ENCODE results near the gene DDA1.
"Not testable (repeated sequence)": the region's sequence is repeated elsewhere in the genome, so short reads cannot be mapped to it uniquely, and the experiment has no call there.

Gene DDA1

DNA sequence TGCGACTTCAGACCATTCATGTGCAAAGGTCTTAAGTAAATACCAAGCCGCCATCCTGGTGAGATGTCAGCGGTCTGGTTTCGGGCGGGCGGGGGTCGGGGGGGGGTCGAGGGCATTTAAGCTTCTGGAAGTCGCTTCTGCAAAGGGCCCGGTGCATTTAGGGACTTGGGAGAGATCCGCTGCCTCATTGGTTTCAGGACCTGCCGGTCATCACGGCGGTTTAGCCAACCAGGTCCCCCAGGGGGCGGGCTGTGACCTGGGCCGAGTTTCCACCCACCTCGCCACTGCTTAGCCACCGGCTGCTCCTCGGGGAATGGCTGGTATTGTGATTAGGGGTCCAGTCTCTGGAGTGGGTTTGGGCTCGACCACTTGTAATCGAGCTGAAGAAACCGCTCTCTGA, 19.9 kb upstream of the DDA1 start:
- DNase-seq (ENCODE audit: low spot score) = peak; percentile 23

DNA sequence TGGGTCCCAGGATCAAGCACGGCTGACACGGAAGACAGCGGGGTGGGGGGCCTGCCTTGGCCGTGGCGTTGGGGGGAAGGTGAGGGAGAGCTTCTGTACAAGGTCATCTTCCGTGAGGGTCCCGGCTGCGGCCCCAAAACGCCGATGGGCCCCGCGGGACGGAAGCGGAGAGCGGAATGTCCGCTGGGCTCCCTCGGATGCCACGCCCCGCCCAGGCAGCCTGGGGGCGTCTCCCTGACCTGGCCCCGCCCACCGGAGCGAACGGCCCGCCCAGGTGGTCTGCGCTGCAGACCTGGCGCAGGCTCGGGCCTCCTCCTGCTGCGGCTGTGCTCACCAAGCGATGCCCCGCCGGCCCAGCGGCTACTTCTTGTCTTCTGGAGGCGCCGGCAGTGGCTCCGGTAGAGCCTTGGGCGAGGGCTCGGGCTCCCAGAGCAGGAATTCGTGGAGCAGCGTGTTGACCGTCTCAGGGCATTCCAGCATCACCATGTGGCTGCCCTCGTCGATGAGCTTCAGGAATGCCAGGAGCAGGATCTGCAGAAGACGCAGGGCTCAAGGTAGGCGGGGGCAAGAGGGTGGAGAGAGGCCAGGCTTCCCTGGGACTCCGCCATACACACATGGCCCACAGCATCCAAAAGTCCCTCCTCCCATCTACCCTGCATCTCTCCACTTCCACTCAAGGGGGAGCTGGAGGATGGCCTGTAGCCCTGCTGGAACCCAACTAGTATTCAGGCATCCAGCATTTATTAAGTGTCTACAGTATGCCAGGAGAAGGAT, 16.9 kb upstream of the DDA1 start:
- peak; percentile 85 for DNase-seq (ENCODE audit: low spot score)

DNA sequence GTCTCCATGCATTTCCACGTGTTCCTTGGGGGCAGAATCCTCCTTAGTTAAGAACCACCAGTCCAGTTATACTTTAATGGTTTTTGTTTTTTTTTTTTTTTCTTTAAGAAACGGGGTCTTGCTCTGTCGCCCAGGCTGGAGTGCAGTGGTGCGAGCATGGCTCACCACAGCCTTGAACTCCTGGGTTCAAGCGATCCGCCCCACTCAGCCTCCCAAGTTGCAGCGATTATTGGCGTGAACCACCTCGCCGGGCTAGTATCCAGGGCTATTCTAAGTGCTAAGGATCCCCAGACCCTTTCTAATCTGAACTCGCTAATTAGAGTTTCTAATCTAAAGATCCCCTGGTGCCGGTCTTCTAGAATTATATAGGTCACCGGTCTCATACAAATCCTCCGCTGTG, 15.8 kb upstream of the DDA1 start:
- no peak for DNase-seq (ENCODE audit: low spot score)

DNA sequence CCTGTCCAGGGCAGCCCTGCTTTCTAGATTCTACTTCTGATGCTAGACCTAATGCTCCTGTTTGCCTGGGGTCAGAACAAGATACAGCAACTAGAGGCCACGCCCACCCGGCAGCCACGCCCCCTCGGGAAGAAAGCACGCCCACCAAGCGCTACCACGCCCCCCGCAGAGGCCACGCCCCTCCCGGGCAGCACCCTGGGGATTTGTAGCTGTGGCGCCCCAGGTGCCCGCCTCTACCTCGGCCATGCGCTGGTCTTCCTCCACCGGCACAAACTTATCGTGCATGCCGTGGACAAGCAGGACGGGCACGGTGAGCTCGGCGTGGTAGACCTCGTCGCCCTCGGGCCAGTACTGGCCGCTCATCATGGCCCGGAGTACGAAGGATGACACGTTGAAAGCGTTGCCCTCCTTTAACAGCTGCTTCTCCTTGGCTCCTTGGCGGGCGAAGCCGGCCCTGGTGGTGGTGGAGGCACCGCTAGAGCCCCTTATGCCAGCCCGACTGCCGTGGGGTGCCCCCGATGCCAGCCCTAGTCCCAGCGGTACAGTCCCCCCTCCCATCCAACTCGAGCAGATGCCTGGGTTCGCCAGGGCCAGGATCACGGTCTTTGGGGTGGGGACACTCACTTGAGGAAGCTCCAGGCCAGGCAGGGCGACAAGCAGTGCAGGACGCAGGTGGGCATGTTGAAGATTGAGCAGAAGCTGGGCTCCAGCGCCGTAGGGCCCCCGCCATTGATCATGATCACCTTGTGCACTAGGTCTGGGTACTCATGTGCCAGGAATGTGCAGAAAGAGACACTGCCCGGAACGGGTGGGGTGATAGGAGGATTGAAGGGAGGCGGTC, 15.1 kb upstream of the DDA1 start:
- DNase-seq (ENCODE audit: low spot score) = peak; percentile 21

DNA sequence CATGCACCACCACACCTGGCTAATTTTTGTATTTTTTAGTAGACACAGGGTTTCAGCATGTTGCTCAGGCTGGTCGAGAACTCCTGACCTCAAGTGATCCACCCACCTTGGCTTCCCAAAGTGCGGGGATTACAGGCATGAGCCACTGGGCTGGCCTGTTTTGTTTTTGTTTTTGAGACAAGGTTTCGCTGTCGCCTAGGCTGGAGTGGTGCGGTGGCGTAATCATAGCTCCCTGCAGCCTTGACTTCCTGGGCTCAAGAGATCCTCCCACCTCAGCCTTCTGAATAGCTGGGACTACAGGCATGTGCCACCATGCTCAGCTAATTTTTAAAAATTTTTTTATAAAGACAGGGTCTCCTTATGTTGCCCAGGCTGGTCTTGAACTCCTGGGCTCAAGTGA, 13.8 kb upstream of the DDA1 start:
- not testable (repeated sequence) for DNase-seq (ENCODE audit: low spot score)

DNA sequence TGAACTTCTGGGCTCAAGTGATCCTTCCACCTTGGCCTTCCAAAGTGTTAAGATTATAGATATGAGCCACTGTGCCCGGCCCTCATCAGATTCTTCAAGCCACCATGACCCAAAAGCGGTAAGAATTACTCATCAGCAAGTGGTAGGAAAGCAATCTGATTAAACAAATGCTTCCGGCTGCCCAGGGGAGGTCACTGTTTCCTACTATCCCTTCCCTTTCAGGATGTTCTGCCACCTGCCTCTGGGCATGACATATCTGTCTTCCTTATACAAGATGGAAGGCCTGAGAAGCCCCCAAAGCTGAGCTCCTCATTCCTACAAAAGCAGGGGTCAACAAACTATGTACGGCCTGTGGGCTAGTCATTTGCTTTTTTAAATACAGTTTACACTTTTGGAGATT, 13.1 kb upstream of the DDA1 start:
- DNase-seq (ENCODE audit: low spot score) = no peak

DNA sequence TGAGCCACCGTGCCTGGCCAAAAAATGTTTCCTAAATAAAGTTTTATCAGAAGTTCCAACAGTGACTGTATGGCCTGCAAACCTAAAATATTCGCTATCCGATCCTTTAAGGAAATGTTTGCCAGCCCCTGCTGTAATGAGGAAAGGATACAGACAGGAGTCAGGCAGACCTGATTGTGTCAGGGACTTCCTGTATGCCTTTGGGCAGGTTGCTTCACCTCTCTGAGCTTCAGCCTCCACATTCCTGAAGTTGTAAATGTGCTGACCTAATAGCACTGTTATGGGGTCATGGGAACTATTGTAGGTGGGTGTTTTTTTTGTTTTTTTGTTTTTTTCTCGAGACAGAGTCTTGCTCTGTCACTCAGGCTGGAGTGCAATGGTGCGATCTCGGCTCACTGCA, 12.4 kb upstream of the DDA1 start:
- no peak for DNase-seq (ENCODE audit: low spot score)

DNA sequence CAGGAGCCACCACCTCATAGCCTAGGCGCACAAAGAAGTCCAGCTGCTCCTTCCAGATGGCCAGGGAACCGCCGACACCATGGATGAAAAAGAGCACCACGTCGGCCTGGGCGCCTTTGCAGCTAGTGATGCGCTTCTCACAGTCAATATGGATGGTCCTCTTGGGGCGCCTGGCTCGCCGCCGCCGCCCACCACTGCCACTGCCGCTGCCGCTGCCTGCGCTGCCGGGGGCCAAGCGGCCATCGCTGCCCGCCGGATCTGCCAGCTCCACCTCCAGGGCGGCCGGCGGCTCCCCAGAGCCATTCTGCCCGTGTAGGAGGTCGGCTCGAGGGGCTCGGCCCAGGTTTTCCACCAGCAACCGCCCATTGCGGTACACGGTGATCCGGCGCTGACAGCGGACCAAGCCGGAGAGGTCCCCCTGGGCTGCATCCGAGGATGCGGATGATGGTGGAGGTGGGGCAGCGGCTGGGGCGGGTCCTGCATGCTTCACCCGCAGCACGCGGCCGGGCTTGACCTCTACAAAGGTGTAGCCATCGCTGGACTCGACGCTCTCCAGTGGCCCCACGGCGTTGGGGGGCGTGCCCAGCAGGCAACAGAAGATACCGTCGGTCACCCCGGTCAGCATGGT, 8.3 kb upstream of the DDA1 start:
- no peak for DNase-seq (ENCODE audit: low spot score)

DNA sequence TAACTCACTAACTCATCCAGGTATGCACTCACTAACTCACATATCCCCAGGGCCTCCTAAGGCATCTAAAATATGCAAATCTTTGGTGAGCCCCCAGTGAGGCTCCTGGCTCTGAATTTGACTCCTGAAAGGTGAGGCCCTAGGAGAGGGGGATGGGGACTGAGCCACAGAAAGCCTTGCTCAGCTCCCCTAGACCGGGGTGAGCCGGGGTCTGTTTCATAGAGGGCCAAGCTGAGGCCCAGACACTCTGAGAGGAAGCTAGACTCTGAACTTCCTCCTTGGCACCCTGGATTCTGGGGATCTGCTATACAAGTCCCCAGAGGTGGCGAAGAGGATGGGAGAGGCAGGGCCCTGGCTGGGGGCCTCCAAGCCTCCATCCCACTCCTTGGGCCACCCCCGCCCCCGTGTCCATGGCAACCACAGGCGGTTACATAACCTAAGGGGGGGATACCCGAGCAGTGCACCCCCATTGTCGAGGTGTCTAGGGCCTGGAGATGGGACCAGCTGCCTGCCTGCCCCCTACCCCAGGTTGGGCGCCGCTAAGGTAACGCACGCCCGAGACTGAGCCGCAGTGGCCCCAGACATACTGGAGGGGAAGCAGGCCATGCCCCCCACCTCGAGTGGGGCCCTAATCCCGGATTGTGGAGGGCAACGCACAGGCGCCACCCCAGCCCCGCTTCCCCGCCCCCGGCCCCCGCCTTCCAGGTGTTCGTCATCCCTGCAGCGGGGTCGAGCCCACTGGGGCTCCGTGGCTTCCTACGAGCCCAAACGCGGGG, 6.8 kb upstream of the DDA1 start:
- no peak for DNase-seq (ENCODE audit: low spot score)

DNA sequence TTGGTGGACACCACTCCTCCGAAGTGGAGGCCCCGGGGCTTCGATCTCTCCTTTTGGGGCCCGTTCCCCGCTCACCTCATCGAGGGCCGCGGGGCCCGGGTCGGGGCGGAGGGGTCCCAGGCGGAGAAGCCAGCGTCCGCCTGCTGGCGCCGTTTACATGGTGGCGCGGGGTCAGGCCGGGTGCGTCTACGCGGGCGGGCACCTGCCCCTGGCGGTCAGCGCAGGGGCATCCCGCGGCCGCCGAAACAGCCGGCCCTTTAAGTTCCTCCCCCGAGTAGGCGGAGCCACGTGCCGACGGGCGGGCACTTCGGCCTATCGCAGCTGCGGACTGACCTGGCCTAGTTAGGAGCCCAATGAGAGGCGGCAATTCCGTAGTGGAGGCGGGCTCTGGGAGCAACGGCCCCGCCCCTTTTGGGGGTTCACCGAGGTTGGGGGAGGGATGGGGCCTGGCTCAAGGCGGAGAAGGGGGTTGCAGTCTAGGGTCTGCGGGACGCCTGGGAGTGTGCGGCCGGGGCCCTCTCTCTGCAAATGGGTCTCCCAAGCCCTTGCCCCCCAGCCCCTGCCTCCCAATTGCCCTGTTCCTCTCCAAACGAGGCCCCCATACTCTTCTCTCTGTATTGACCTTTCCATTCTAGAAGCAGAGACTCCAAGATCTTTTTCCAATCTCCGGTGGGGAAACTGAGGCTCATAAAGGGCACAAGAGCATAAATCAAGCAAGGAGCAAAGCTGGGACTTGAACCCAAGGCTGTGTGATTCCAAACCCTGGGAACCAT, 6.0 kb upstream of the DDA1 start, which contains the start of gene ABHD8:
Gene ABHD8 (minus strand): TSS at position 259 of the 773 bp plus-strand sequence. CDS start 1,809 bp downstream, outside the sequence.
- DNase-seq (ENCODE audit: low spot score) = peak; percentile 94

DNA sequence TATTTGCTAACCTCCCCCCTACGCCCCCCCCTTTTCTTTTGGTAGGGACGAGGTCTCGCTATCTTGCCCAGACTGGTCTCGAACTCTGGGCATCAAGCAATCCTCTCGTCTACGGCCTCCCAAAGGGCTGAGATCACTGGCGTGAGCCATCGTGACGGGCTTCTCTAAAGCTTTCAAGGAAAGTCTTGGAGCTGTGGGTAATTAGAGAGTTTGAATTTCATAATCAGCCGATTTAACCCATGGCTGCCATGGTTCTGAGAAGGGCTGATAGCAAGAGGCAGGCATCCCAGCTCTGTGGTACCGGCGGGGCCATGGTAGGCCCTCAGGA, 5.5 kb upstream of the DDA1 start:
- no peak for DNase-seq (ENCODE audit: low spot score)

DNA sequence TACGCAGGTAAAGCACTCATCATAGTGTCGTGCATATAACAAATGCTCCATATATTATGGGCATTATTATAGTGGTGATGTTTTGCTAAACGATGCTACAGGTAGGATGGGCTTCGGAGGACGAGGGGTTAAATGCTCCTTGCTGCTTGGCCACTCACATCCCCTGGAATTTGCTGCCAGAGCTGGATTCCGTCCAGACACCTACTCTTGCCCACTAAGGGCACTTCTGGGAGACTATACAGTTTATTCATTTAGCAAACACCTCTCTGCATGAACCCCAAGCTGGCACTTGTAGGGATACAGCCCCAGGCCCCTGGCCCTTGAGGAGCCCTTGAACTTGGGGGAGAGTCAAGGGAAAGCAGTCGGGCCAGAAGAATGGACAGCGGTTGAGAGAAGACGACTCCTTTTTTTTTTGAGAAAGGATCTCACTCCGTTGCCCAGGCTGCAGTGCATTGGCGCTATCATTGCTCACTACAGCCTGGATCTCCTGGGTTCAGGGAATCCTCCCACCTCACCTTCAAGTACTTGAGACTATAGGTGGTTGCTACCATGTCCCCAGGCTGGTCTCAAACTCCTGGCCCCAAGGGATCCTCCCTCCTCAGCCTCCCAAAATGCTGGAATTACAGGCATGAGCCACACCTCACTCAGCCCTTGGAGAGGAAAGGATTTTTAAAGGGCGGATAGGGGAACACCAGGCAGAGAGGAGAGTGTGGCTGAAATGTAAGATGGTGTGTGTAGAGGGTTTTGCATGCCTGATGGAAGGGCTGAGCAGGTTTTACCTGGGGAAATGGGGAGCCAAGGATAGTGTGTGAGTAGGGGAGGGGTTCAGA, 4.8 kb upstream of the DDA1 start:
- no peak for DNase-seq (ENCODE audit: low spot score)

DNA sequence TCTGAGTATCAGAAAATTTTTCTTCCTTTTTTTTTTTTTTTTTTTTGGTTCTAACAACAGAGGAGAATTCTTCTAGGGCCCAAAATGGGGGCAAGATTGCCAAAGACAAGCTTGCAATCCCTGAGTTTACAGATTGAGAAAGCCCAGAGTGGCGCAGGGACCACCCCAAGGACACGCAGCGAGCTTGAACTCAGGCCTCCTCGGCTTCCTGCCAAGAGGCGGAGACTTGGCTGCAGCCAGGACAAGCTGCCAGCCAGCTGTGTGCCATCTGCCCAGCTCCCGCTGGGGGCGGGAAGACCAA, 4.2 kb upstream of the DDA1 start:
- no peak for DNase-seq (ENCODE audit: low spot score)

DNA sequence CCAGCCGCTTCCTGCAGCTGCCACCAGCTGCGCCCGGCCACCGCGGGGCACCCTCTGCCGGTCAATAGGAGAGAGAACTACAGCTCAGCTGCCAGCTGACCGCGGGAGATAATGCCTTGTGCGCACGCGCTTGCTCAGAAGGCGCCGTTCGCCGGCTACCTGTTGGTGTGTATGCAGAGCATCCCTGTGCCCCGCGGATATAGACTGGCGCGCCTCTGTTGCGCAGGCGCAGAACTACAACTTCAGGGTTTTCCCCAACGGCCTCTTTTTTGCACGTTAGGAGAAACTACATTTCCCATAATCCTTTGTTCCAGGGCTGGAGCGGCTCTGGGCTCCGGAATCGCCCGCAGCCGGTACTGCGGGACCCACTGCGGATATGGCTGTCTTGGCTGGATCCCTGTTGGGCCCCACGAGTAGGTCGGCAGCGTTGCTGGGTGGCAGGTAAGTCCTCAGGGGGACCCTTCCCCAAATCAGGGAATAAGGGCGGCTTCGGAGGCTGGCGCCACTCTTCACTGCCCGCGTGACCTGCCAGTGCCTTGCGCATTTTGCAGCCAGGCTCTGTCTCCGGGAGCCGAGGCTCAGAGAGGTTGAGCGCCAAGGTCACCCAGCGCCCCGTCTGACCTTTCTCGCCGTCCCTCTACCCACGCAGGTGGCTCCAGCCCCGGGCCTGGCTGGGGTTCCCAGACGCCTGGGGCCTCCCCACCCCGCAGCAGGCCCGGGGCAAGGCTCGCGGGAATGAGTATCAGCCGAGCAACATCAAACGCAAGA, 3.7 kb upstream of the DDA1 start, which contains the start of gene MRPL34:
Gene MRPL34 (plus strand): TSS at position 356 of the 768 bp plus-strand sequence. CDS start 21 bp downstream, at position 377.
- DNase-seq (ENCODE audit: low spot score) = peak; percentile 99

DNA sequence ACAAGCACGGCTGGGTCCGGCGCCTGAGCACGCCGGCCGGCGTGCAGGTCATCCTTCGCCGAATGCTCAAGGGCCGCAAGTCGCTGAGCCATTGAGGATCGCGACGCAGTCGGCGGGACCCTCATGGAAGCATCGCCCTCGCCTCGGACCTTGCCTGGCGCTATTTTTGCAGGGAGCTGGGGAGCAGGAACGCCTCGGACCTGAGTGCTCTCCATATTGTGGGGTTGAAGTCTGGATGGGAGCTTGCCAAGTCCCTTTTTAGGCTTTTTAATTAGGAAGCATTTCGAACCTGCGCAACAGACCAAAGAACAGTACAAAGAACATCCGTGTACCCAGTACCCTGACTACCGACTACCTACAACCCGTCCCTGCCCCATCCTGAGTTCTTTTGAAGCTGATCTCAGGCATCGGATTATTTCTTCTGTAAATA, 3.1 kb upstream of the DDA1 start:
- no peak for DNase-seq (ENCODE audit: low spot score)

DNA sequence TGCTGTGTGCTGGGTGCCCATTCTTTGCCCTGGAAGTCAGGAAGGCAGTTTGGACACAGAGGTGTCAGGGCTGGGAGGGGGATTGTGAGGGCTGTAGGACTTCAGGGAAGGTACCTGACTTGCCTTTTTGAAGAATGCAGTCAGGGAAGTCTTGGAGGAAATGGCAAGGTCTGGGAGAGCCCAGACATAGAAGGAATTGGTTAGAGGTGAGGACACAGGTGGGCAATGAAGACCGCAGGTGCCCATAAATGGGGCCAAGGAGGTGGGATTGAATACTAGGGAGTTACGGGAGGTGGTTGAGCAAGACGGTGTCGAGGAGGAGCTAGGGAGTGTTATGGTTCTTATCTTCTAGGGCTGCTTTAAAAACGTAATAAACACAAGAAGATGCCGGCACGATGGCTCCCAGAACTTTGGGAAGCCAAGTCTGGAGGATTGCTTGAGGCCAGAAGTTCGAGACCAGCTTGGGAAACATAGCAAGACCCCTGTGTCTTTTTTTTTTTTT, 1.4 kb upstream of the DDA1 start:
- no peak for DNase-seq (ENCODE audit: low spot score)

DNA sequence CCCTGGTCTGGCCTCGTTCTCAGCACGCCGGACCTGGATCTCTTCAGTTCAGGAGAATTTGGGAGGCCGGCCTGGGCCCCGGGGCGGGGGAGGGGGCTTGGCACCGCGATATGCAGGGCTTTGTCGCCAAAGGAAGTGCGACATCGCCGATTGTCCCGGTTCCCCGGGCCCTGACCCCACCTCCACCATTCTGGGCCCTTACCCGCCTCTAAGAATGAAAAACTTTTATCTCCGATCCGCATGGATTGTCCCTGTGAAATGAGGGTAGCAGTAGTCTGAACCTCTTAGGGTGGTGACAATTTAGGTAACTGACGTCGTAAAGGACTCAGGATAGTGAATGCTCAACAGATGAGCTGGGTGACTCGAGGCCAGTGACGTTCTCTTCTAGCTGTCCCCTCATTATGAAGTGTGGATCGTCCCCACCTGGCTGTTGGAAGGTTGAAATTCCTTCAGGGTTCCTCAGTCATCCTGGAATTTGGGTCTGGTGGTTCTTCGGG, 650 bp downstream of the DDA1 start:
- no peak for DNase-seq (ENCODE audit: low spot score)

DNA sequence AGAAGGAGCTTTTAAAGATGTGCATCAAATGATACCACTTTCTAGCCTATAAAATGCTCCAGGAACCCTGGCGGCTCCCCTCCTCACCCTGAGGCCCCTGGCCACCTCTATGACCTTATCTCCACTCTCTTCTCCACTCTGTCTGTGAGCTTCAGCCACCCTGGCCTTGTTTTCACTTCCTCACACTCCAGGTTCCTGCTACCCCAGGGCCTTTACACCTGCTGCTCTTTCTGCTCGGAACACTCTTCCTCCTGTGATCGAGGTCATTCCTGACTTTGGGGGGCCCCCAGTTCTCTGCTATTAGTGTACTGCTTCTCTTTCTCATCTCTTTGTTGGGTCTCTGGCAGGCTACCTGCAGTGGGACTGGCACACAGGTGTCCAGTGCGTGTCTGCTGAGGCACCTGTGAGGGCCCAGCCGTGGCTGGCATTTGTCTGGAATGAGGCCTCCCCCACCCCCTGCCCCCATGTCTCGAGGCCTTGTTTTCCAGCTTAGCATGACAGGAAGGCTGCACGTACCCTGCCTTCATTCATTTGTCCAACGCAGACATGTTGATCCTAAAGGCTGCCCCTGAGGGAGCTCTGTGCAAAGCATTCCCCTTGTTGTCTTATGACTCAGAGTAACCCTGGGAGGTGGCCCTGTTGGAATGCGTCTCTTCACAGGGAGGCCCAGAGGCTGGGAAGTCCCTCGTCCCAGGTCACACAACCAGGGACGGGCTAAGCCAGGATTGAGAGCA, 2.3 kb downstream of the DDA1 start:
- DNase-seq (ENCODE audit: low spot score) = no peak
